ENCODE results near the gene PTCD2. TPM values are rescaled to one million over a fixed set of nuclear protein-coding genes. Genes with fewer than 3 reads are reported as not detected.

Gene PTCD2
- polyA plus RNA-seq, 3 donors from 2014 or later: 2.9 to 7.8 (median 4.0) TPM

GRCh38 chr5:72407078-72407477 lies 86.9 kb downstream of the PTCD2 start:
- Mint-ChIP-seq H3K4me1 (no peaks in the 10 kb centered on the region), H3K27ac (no peak overlapping the region), H3K4me3 (no peak overlapping the region), H3K36me3 (peaks cover 0 to 2% (median 0%) of the 10 kb centered on the region in 3 donors), H3K27me3 (ENCODE audit: low read depth in 3 of 3) (peaks cover 0 to 7% (median 3%) of the 10 kb centered on the region in 3 donors), H3K9me3 (peaks cover 0 to 12% (median 4%) of the 10 kb centered on the region in 6 donors)
- no peak for DNase-seq

GRCh38 chr5:72407541-72407940 lies 87.4 kb downstream of the PTCD2 start:
- H3K27me3 Mint-ChIP-seq (ENCODE audit: low read depth in 3 of 3): peaks cover 0 to 7% (median 3%) of the 10 kb centered on the region in 3 donors

GRCh38 chr5:72408127-72408526 lies 88.0 kb downstream of the PTCD2 start:
- no peak for DNase-seq
- H3K27me3 Mint-ChIP-seq (ENCODE audit: low read depth in 3 of 3): peaks cover 0 to 7% (median 3%) of the 10 kb centered on the region in 3 donors
- H3K4me1 Mint-ChIP-seq: no peaks in the 10 kb centered on the region
- no peak overlapping the region for H3K27ac Mint-ChIP-seq
- no peaks in the 10 kb centered on the region for H3K36me3 Mint-ChIP-seq
- H3K9me3 Mint-ChIP-seq: peaks cover 0 to 8% (median 0%) of the 10 kb centered on the region in 6 donors
- H3K4me3 Mint-ChIP-seq: no peak overlapping the region

More at GRCh38 chr5:72407541-72407940, 87.4 kb downstream of the PTCD2 start:
- no peak overlapping the region for H3K27ac Mint-ChIP-seq
- H3K36me3 Mint-ChIP-seq: no peaks in the 10 kb centered on the region
- peaks cover 0 to 8% (median 0%) of the 10 kb centered on the region in 6 donors for H3K9me3 Mint-ChIP-seq
- DNase-seq: no peak
- H3K4me1 Mint-ChIP-seq: no peaks in the 10 kb centered on the region
- H3K4me3 Mint-ChIP-seq: no peak overlapping the region

GRCh38 chr5:72408603-72409002 lies 88.4 kb downstream of the PTCD2 start:
- no peak overlapping the region for H3K4me3 Mint-ChIP-seq
- DNase-seq: no peak
- no peaks in the 10 kb centered on the region for H3K4me1 Mint-ChIP-seq
- H3K9me3 Mint-ChIP-seq: peaks cover 0 to 8% (median 0%) of the 10 kb centered on the region in 6 donors
- no peak overlapping the region for H3K27ac Mint-ChIP-seq
- no peaks in the 10 kb centered on the region for H3K36me3 Mint-ChIP-seq
- peaks cover 0 to 5% (median 3%) of the 10 kb centered on the region in 3 donors for H3K27me3 Mint-ChIP-seq (ENCODE audit: low read depth in 3 of 3)

GRCh38 chr5:72410688-72411295 lies 90.6 kb downstream of the PTCD2 start:
- no peak overlapping the region for H3K27ac Mint-ChIP-seq
- no peaks in the 10 kb centered on the region for H3K36me3 Mint-ChIP-seq
- H3K4me3 Mint-ChIP-seq: no peak overlapping the region
- H3K9me3 Mint-ChIP-seq: no peaks in the 10 kb centered on the region
- DNase-seq: no peak
- H3K27me3 Mint-ChIP-seq (ENCODE audit: low read depth in 3 of 3): peaks cover 0 to 2% (median 0%) of the 10 kb centered on the region in 3 donors
- no peaks in the 10 kb centered on the region for H3K4me1 Mint-ChIP-seq

GRCh38 chr5:72412283-72413055 lies 92.3 kb downstream of the PTCD2 start:
- DNase-seq: no peak
- Mint-ChIP-seq H3K4me3 (no peak overlapping the region), H3K4me1 (no peaks in the 10 kb centered on the region), H3K9me3 (no peaks in the 10 kb centered on the region), H3K27me3 (ENCODE audit: low read depth in 3 of 3) (peaks cover 0 to 2% (median 1%) of the 10 kb centered on the region in 3 donors), H3K36me3 (no peaks in the 10 kb centered on the region), H3K27ac (no peak overlapping the region)

- Mint-ChIP-seq H3K4me1 (no peaks in the 10 kb centered on the region), H3K4me3 (no peak overlapping the region), H3K9me3 (peaks cover 0 to 2% (median 0%) of the 10 kb centered on the region in 6 donors), H3K36me3 (no peaks in the 10 kb centered on the region), H3K27ac (no peak overlapping the region), H3K27me3 (ENCODE audit: low read depth in 3 of 3) (peaks cover 0 to 2% (median 0%) of the 10 kb centered on the region in 3 donors)
- DNase-seq: no peak
Observed at GRCh38 chr5:72415616-72416325, 95.6 kb downstream of the PTCD2 start.

- no peak for DNase-seq
- H3K9me3 Mint-ChIP-seq: peaks cover 0 to 5% (median 0%) of the 10 kb centered on the region in 6 donors
- H3K36me3 Mint-ChIP-seq: no peaks in the 10 kb centered on the region
- H3K4me3 Mint-ChIP-seq: no peak overlapping the region
- H3K27me3 Mint-ChIP-seq (ENCODE audit: low read depth in 3 of 3): peaks cover 0 to 4% (median 0%) of the 10 kb centered on the region in 3 donors
- H3K4me1 Mint-ChIP-seq: no peaks in the 10 kb centered on the region
- no peak overlapping the region for H3K27ac Mint-ChIP-seq
Observed at GRCh38 chr5:72417333-72418062, 97.3 kb downstream of the PTCD2 start.

Other genes with a start within 250 kb of the PTCD2 start
- gene MAP1B, start 212.9 kb upstream of the PTCD2 start, polyA plus RNA-seq: under 1 TPM; 0.02 to 0.30 (median 0.15) TPM
- 10 to 100 TPM; 25.3 to 58.3 (median 40.9) TPM for gene MRPS27, start 133 bp upstream of the PTCD2 start, polyA plus RNA-seq
- under 1 TPM in 2 of 3 donors, not detected in 1; 0.09 to 0.62 TPM for gene ZNF366, start 187.0 kb downstream of the PTCD2 start, polyA plus RNA-seq

Measured in immature natural killer cell (primary cell).